ENCODE results near the gene CEACAM21.

DNA sequence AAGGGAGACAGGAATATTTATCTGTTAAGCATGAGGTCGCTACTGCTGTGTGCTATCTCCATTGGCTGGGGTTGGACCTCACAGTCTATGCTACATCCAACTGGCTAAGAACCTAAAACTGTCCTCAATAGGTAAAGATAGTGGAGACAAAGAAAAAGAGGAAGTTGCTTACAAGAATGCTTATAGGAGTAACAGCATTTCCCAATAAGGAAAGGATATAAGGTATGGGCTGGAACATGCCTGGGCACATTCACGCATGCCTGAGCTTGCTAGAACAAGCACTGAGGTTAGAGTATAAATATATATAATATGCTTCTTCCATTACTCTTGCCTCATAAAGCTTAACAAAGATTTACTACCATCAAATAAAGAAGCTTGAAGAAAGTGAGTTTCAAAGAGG, 47.9 kb upstream of the CEACAM21 start:
- no peak for TF ChIP-seq FOXK1 (CRISPR knock-in tag; IDR thresholded peaks at IDR 0.05)
- TF ChIP-seq ZNF416 (CRISPR knock-in tag; IDR thresholded peaks at IDR 0.05), result no peak
- no peak for TF ChIP-seq IRF2 (CRISPR knock-in tag; IDR thresholded peaks at IDR 0.05; ENCODE audit: borderline replicate concordance, low read depth)
- TF ChIP-seq, protein P1, sequence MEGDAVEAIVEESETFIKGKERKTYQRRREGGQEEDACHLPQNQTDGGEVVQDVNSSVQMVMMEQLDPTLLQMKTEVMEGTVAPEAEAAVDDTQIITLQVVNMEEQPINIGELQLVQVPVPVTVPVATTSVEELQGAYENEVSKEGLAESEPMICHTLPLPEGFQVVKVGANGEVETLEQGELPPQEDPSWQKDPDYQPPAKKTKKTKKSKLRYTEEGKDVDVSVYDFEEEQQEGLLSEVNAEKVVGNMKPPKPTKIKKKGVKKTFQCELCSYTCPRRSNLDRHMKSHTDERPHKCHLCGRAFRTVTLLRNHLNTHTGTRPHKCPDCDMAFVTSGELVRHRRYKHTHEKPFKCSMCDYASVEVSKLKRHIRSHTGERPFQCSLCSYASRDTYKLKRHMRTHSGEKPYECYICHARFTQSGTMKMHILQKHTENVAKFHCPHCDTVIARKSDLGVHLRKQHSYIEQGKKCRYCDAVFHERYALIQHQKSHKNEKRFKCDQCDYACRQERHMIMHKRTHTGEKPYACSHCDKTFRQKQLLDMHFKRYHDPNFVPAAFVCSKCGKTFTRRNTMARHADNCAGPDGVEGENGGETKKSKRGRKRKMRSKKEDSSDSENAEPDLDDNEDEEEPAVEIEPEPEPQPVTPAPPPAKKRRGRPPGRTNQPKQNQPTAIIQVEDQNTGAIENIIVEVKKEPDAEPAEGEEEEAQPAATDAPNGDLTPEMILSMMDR (IDR thresholded peaks at IDR 0.05), result no peak

Measured in WTC11 (cell line).